T47D (cell line): Measurements from ENCODE around the gene FZD4.

ENCODE experiments used
- DNase-seq, 2 experiments: peaks; one replicate each; pipeline versions ENCODE4 v3.0.0 to v3.0.0-alpha.2; 2011 to 2012; ENCODE audit warnings: low read depth in 1 of 2, low spot score in 1 of 2
- JUND ChIP-seq: IDR thresholded peaks from 2 replicates; pipeline ENCODE4 v1.6.1; 2012; ENCODE audit warnings: low read depth
- in situ Hi-C: cut with HindIII; loops from 2 replicates; pipeline ENCODE4 v1.10.0; 2016; ENCODE audit warnings: low sequenced_read_pairs, low pct_unique_long_range_greater_than_20kb

FZD4 gene

DNA sequence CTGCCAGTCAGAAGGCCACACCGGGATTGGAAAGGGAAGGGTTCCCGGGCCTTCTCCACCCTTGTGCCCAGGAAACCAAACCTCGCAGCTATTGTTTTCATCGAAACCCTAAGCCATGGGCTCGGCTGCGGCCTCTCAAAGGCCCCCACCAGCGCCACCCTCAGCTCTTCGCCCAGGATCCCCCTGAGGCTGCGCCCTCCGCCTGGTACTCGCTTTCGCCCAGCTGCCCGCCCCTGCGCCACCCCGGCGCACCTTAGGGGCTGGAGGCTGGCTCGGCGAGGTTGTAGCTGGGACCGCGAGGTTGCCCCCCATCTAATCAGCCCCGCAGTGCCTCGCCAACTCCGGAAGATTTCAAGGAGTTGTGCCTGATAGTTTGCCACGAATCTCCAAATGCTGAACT is 49.0 kb downstream of the FZD4 start:
- no peak for TF ChIP-seq JUND
- DNase-seq, result no peak
- in situ Hi-C loops, result no loop called here

DNA sequence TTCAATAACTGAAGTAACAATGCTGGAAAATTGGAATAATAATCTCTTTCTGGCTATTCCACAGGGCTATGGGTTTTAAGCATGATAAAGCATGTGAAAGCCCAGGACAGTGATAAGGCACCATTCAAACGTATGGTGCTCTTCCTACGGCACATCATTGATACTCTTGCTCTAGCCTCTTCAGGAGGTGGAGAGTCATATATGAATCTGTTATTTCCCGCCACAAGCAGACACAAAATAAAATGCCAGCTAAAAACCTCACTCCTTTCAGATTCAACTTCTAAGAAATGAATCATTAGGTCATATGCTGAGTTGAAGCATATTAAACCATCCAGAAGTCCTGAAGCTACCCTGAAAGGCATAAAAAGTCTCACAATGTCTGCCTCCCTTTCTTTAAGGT is 49.9 kb downstream of the FZD4 start:
- in situ Hi-C loops, result no loop called here
- no peak for DNase-seq
- TF ChIP-seq JUND, result no peak

DNA sequence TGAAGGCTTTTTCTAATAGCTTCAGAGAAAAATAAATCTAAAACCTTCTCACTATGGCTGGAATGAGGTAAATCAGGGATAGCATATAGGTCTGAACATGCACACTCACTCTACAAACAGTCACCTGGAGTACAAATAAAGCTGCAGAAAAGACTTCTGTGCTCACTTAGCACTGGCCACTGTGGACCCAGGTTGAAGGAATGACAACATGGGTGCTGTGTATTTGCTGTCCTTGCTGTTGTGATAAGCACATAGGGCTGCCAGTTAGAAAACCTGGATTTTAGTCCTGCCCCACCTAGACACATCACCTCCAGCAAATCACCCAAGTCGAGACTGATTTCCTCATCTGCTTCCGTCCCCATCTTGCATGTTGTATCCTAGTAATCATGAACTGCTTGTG is 51.2 kb downstream of the FZD4 start:
- DNase-seq, result peak in 1 of 2 experiments; percentile 13
- TF ChIP-seq JUND, result no peak
- in situ Hi-C loops, result no loop called here

DNA sequence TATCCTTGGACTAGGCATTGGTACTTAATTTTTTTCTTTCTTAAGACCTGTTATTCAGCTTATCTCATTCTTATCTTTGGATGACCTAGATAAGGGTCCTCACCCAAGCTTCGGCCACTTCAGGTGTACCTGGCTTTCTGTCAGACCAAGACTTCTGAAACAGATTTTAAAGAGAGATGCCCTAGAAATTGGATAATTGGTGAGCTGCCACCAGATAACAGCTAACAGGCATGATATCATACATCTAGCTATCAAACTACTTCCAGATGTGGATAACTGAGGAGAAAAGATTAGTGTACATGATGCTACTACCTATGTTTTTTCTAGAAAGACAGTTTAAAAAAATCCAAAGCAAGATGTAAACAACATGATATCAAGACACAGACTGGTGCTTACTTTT is 52.9 kb downstream of the FZD4 start:
- in situ Hi-C loops, result no loop called here
- no peak for TF ChIP-seq JUND
- DNase-seq, result no peak

DNA sequence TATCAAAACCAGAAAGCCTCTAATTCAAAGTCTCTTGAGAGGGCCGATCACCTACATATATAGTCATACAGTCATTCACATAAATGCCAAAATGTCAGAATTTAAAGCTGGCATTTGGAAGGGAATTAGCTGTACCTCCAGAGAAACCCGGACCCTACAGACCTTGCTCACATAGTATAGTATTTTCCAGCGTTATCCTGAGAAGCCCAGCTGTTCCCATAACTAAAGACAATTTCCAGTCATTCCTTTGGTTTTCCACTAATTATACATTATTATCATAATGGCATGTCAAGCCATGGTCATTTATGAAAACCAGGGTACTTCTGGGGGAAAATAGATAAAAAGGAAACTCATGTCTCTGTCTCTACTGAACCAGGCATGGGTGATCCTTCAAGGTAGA is 53.6 kb downstream of the FZD4 start:
- in situ Hi-C loops, result no loop called here
- no peak for DNase-seq
- no peak for TF ChIP-seq JUND

DNA sequence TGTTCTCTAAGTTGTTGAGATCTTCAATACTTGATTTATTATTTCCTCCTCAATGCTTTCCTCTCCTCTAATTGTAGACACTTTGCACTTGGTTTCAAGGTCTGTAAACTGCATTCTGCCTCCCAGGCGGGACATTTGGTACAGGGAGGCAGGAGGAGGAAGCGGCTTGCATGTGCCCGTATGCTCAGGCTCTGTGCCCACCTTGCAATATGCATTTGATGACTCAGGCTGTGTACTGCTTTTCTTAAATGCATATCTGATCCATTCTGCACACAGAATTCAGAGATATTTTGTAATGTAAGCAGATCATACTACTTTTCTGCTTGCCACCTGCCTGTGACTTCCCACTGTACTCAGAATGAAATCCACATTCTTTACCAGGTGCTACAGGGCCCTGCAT is 55.0 kb downstream of the FZD4 start:
- no peak for TF ChIP-seq JUND
- DNase-seq, result no peak
- in situ Hi-C loops, result no loop called here

DNA sequence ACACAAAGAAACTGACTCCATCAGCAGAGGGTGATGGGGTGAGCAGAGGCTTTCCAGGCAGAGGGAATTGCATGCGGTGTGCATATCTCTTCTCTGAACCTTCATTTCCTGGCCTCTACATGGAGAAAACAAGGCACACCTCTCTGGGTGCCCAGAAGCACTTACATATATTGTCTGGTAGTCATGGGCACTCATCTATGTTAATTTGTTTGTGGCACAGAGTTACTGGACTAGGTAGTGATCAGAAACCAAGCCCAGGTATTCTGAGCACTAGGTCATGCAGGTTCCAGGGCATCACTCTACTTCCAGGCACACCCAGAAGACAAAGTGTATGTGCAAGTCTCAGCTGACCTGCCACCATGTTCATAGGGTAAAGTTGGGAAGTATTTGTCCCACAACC is 56.5 kb downstream of the FZD4 start:
- no peak for TF ChIP-seq JUND
- no peak for DNase-seq
- in situ Hi-C loops, result no loop called here

DNA sequence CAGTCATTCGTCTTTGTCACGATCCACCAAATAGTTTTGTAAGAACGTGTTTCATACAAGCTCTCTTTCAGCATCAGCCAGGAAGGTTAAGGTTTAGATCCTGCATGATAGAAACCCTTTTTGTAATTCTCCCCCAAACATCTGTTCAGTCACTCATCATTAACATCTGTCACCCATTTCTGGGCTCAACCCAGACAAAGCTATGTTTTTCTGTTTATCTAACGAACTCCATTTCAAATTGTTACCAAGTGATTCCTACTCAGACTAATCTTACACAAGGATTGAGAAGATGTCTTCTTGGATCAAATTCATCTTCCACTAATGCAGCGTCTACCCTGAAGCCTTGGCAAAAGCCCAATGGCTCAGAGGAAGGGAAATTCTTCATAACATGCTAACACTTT is 58.8 kb downstream of the FZD4 start:
- no peak for DNase-seq
- TF ChIP-seq JUND, result no peak
- in situ Hi-C loops, result no loop called here
